NCI-H748 (cell line): ENCODE measurements around the gene NCSTN.
A peak's percentile ranks its signal among the peaks of the same experiment; 100 is the strongest.

Experiments
- DNase-seq: peaks from one replicate; lab custom pipeline; 2025; ENCODE audit not compliant: unreplicated experiment; lab: John Stamatoyannopoulos, UW

NCSTN gene

GRCh38 chr1:160342953-160343869 lies at the start of gene NCSTN, which contains the start of gene COPA:
Gene NCSTN, plus strand, starts transcription at chr1:160343383. Its CDS starts 14 bp downstream, at chr1:160343397.
Gene COPA, minus strand, starts transcription at chr1:160343250. Its CDS starts 80 bp downstream, at chr1:160343170.
- DNase-seq, result peak; percentile 96

GRCh38 chr1:160296036-160296435 lies 47.1 kb upstream of the NCSTN start:
- DNase-seq, result no peak

GRCh38 chr1:160300173-160300572 lies 43.0 kb upstream of the NCSTN start:
- no peak for DNase-seq

GRCh38 chr1:160307118-160307791 lies 35.9 kb upstream of the NCSTN start:
- DNase-seq, result no peak

- no peak for DNase-seq
Observed at GRCh38 chr1:160308451-160309184, 34.6 kb upstream of the NCSTN start.

- no peak for DNase-seq
Observed at GRCh38 chr1:160309185-160309557, 34.0 kb upstream of the NCSTN start.

- DNase-seq, result no peak
Observed at GRCh38 chr1:160309571-160309970, 33.6 kb upstream of the NCSTN start.

GRCh38 chr1:160315359-160315758 lies 27.8 kb upstream of the NCSTN start:
- no peak for DNase-seq

GRCh38 chr1:160322831-160323230 lies 20.4 kb upstream of the NCSTN start:
- DNase-seq, result no peak

GRCh38 chr1:160325252-160325651 lies 17.9 kb upstream of the NCSTN start:
- peak; percentile 96 for DNase-seq

GRCh38 chr1:160326418-160326817 lies 16.8 kb upstream of the NCSTN start:
- DNase-seq, result no peak

- no peak for DNase-seq
Observed at GRCh38 chr1:160328184-160328583, 15.0 kb upstream of the NCSTN start.

- DNase-seq, result no peak
Observed at GRCh38 chr1:160330119-160330518, 13.1 kb upstream of the NCSTN start.

- no peak for DNase-seq
Observed at GRCh38 chr1:160332516-160332915, 10.7 kb upstream of the NCSTN start.

GRCh38 chr1:160338580-160338979 lies 4.6 kb upstream of the NCSTN start:
- no peak for DNase-seq

- DNase-seq, result no peak
Observed at GRCh38 chr1:160340146-160340545, 3.0 kb upstream of the NCSTN start.

- DNase-seq, result no peak
Observed at GRCh38 chr1:160340866-160341265, 2.3 kb upstream of the NCSTN start.

- no peak for DNase-seq
Observed at GRCh38 chr1:160342526-160342925, 657 bp upstream of the NCSTN start.

- DNase-seq, result no peak
Observed at GRCh38 chr1:160344241-160344640, 1.1 kb downstream of the NCSTN start.

- no peak for DNase-seq
Observed at GRCh38 chr1:160344936-160345335, 1.8 kb downstream of the NCSTN start.

GRCh38 chr1:160346463-160346862 lies 3.3 kb downstream of the NCSTN start:
- DNase-seq, result no peak
